Bone marrow (tissue), 2 donors: ENCODE results near the gene RGL1.

Source experiments
- DNase-seq, 2 donors: peaks; one replicate each; lab custom pipeline; 2025; lab: John Stamatoyannopoulos, UW

The RGL1 gene

DNA sequence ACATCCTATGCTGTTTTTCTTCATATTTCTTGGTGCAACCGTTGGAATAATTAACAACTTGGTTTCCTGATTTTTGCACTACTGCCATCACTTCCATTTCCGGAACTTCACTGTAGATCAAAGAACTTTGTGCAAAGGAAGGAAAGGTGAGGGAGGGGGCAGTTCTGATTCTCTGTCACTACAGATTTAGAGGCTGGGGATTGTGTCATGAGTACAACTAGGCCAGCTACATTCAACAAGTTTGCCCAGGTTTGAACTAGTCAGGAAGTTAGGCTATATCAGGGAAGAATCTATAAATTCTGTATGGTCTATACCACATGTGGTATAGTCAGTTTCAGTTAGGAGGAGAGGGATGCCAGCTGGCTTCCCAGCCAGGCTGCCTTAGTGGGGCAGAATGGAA lies 84.2 kb downstream of the RGL1 start:
- DNase-seq: no peak

DNA sequence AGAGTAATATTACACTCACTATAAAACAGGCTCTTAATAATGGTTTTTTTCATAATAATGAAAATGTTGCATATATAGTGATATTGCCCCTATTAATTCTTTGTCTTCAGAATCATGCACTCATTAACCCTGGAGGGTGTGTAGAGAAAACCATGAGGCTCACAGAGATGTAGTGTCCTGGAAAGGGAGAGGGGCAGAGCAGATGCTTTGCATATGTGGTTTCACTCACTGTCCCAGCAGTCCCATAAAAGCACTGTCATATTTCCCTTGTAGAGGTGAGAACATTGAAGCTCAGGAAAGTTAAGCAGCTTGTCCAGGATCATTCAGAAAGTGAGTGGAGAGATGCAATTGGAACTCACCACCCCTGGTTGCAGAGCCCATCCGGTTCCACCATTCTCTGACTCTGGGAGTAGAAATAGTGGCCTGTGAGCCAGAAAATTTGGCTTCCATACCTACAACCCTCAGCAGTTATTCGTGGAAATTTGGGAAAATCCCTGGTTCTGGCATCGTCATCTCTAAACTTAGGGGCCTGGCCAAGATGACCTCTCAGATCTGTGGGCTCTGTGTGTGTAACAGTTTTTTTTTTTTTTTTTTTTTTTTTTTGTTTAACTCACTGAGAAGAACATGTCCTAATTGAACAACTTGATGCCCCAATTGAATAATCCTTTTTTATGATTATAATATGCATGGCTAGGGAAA lies 86.4 kb downstream of the RGL1 start:
- no peak for DNase-seq

DNA sequence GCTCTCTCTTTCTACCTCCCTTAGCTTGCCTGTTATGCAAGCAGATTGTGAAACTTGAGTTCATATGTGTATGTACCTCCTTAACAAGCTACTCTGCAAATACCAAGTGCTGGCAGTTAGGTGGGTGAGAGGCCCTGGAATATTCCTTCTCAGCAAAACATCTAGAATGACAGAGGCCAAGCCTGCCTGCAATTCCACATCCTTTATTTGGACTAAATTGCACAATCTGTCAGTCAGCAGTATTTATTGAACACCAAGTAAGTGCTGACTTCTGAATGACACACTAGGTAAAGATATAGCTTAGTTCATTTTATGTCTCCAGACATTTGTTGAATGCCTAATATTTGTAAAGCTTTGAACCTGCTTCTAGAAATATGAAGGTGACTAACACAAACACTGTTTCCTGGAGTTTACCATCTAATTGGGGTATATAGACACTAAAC lies 87.5 kb downstream of the RGL1 start:
- no peak for DNase-seq

DNA sequence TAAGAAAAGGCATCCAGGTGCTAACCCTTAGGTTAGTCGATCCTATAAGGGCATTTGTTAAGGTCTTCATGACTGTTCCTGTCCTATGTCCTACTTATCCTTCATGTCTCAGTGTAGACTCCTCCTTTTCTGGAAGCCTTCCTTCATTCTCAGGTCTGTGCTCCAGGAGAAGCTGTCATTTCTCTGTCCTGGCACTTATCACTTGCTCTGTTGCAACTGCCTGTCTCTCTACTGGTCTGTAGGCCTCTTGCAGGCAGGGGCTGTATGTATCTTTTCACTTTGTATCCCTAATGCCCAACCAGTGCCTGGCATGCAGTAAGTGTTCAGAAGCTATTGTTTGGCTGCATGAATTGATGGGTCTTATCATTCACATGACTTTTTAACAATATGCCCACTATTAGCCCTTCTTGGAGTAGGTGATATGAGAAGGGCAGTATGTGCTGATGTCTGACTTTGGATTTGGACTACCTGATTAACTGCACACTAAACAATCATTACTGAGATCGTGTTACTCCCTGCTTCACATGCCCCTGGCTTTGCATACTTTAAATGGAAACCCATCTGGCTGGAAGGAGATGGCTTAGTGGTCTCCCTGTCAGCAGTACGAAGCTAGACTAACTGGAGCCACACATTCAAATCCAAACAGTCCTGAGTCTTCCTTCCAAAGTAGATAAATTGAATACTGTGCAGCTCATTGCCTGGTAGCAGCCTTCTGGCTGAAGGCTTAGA lies 88.8 kb downstream of the RGL1 start:
- DNase-seq: no peak

DNA sequence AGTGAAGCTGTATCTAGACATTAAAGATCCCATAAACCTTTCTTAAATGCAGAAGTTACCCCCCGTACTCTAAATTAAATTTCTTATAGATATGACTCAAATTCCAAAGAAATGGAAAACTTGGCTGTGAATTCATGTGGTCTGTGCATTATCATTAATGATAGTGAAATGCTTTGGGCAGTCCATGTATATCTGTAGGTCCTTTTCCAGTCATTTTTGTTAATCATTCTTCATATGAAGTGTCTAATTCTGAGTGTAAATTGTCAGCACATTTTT lies 89.3 kb downstream of the RGL1 start:
- DNase-seq: no peak

DNA sequence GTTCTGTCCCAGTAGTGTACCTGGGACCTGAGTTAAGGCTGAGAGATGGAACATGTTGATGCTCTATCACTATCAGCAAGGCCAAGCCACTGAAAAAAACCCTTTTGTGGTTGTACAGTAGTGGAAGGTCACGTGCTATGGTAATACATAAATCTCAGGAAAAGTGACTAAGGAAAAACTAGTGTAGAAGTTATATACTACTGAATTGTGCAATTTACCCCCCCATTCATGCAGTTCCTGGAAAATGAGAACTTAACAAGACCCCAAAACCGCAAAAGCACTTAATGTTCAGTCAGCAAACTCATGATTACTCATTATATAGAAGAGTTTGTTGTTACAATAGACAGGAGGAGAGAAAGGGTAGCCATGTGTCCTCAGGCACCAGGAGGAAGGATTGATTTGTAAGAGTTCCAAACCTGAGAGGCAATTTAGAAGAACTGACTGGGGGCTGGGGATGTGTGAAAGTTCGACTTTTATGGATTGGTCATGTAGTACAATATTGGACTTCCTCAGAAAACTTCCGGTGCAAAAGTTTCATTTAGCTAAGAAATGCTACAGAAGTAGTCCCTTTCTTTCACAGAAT lies 91.6 kb downstream of the RGL1 start:
- peak in 1 of 2 donors; percentile 50 for DNase-seq

DNA sequence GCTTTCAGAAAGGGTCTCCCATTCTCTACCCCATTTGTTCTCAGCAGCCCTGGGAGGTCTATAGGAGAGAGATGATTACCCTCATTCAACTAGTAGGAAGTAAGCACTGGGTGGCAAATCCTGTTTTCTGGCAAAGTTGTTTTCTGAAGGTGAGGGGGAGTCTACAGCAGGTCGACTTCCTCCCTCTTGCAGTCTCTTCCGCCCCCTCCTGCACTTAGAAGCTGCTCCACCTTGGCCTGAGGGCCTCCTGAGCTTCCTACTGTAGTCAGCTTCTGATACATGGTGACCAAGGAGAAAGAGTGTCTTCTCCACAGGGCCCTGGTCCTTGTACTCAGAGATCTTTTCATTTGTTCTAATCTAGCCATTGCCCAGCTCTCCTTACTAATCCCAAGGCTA lies 93.1 kb downstream of the RGL1 start:
- no peak for DNase-seq

DNA sequence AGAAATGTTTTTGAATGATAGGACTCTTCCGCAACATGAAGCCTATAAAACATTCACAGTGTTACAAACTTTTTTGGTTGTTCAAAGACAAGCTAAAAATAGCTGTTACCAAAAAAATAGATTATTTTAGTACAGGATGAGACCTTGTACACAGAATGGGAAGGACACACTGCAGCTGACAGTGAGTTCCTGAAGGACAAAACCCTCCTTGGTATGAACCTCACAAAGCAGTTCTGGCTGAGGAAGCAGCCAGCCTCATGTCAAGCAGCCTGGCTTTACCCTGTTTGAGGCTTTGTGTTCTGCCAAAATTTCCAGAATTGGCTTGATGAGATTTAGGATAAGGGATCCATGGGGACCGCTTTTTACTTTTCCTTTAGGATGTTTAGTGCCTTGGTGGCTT lies 93.7 kb downstream of the RGL1 start:
- no peak for DNase-seq

DNA sequence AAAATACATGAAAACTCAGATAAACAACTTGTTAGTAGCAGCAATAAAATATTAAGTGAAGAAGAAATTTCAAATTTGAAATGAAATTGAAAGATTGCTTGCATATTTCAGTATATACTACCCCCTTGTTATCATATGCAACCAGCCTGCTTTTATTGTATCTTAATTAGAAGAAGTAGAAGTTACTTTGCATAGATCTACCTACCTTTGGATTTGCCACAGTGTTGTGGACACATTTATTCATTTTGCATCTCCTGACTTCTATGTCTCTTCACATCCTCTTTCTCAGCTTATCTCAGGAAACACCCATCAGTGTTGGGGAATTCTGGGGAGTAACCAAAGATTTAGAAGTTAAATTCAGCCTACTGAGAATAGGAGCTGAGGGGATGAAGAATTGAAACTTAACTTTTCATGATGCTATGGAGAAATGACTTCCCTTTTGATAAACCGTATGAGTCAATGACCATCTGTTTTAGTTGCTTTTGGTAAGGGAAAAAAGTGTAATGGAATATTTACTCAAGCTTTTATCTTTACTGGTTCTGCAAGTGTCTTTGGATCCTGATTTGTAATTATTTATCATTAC lies 96.9 kb downstream of the RGL1 start:
- no peak for DNase-seq

DNA sequence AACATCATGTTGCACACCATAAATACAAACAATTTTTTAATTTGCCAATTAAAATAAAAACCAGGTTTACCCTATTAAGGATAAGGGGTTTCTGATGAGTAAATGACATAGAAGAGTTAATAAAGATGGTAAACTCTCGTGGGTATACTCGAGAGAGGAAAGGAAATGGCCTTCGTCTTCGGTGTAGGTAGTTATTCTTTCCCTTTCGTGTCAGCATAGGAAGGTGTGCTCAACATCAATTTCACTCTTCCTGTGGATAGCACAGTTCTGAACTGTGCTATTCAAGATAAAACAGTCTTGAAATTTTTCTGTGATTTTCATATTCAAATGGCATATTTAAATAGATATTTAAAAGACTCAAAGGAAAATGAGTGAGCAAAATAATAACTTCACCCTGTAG lies 98.2 kb downstream of the RGL1 start:
- DNase-seq: no peak

DNA sequence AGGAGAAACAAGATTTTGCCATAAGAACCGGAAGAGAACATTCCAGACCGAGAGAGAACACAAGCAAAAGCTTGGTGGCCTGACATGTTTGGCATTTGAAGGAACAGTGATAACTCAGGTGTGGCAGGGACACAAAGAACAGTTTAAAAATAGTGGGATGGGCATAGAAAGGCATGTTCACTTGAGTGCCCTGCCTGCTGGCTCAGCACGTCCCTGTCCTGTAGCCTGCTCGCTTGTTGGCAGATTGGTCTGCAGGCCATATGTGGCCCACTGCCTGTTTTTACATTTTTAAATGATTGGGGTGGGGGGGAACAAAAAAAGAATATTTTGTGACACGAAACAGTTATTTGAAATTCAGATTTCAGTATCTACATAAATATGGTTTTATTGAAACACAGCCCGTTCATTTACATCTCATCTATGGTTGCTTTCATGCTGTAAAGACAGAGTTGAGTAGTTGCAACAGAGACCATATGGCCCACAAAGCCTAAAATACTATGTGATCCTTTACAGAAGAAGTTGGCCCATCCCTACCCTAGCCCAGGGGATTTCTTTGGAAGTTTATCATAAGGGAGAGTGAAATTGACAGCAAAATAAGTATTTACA lies 100.7 kb downstream of the RGL1 start:
- no peak for DNase-seq

DNA sequence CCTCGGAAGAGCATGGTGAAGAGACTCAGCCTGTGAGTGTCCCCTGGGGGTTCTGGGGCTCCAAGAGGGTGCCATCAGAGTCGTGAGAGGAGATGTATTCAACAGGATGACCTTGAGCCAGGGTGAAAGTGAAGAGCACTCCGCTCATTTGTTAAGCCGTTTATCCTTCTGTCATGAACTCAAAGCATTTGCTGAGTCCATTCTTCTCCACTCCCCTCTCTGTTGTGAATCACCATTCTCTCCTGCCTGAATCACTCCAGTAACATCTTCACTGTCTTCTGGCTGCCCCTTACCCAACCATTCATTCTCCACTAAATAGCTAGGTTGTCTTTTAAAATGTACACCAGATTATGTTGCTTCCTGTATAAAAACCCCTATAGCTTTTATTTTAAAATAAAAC lies 102.2 kb downstream of the RGL1 start:
- no peak for DNase-seq

DNA sequence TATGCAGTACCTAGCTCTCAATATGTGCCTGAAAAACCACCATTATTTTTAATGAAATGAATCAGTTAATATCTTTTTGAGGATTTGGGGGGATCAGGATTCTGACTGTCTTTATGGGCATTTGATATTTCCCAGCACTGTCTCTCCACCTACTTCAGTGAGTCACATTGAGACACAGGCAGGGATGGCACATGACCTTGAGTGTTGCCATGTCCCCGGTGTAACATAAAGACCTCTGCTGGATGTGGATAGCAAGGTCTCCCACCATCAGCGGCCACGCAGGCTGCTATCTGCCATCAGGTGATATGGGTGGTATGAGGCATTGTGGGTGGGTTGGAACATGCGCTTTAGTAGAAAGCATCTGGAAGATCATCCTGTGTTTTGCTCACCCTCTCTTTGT lies 103.2 kb downstream of the RGL1 start:
- DNase-seq: no peak

DNA sequence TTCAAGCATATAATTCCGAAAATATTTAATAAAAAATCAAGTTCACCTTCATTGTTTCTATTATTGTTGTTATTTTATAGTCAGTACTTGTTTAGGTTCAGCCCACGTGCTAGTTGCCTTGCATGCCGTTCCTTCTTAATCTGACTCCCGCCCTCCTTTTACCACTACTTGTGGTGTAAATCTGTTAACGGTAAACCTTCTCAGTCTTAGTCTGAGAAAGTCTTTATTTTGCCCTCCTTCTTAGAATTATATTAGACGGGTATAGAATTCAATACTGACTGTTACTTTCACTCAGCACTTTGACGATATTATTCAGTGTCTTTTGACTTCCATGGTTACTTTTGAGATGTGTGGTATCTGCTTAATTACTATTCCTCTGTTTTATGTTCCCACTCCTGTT lies 104.8 kb downstream of the RGL1 start:
- DNase-seq: no peak

DNA sequence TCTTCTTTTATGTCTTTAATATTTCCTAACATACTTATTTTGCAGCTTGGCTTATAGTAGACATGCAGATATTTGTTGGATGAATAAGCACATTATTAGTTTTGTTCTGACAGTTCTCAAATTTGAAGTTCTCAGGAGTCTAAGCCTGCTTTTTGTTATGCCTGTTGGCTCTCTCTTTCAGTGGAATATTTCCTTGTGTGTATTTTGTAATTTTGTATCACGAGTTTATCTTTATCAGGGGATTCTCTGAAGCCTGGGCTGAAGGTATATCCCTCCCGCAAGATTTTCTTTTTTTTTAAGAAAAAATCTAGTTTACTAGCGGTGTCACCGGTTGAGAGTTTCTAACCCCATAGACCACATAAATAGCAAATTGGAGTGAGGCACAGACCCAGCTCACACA lies 105.9 kb downstream of the RGL1 start:
- DNase-seq: no peak

DNA sequence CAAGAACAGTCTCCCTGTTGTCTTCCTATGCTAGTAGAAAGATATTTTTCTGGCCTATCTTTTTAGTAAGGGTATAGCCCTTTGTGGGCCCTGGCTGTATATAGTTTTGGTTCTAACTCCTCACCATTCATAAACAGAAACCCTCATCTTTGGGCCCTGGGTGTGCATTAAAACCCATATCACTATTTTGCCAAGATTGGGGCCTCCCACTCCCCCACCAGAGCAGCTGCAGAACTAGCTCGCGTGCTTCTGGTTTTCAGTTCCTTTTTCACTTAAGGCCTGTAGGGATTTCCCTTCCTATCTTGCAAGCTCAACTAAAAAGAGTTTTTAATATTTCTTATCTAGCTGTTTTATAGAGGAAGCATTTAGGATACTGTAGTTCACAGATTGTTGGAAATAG lies 106.4 kb downstream of the RGL1 start:
- DNase-seq: peak in 1 of 2 donors; percentile 5

DNA sequence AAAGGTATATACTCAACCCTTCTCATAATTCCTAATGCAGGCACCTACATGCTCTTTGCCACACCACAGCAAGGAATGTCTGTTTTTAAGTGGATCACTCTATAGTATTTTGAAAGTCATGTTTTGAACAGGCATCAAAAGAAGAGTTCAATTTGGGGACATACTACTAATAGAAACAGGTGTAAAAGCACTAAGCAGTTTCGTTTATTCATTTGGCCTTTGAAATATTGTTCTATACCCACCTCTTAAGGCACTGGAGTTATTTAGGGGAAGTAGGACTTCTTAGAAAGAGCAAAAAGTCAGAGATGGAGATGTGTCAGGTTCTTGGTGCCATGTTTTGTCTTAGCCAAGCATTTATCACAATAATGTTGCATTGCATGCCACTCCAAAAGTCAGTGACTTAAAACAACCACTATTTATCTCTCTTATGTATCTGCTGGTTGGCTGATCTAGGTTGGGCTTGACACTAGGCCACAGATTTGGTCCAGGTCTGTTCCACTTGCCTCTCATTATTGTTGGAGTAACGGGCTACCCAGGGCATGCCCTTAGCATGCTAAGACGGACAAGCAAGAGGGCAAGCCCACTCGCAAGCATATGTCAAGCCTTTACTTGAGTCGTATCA lies 107.5 kb downstream of the RGL1 start:
- DNase-seq: no peak

DNA sequence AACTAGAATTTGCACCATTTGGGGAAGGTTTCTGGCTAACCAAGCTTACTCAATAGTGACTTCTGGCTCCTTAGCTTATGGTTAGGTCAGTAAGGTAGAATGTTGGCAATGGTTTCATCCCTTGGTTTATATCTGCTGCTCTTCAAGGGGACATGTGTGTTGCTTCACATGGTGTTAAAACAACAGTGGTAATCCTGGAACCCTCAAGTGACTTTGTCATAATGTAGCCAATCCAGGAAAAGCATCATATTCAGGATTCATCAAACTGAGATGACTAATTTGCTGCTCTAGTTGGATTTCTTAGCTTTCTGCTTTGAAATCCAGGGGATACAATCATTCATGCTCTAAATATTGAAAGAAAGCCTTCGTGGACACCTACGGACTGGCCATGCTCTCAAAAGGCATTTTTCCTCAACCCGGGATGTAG lies 108.7 kb downstream of the RGL1 start:
- DNase-seq: no peak

DNA sequence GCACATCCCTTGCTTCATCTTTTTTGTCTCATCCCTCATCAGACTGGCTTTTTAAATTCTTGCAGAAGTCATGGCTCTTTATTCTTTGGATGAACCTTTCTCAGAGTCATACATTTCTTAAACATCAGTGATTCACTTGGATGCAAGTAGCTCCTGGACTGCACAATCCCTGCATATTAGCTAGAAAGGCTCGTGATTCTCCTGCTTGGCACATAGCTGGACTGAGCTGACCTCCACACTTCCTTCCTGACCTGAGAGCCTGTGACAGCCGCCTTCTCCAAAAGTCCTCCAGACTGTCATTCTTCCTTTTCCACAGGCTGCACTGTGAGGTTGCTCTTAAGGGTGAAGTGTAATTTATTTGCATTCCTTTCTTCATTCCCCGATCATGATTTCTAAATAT lies 109.4 kb downstream of the RGL1 start:
- no peak for DNase-seq

DNA sequence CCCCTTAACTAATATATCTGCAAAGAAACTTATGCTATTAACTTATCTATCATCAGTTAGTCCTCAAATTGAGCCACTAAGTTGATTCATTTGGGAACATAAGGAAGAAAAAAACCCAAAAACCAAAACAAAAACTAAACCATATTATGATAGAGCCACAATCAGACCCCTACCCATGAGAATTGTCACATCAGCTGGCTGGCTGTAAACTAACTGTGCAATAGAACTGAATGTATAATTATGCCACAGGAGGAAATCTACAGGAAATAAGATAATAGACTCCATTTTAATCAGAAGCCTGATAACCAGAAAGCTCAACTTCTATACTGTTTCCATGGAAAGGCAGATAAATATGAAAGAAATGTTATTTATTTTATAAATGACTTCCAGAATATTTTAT lies 110.0 kb downstream of the RGL1 start:
- DNase-seq: no peak

DNA sequence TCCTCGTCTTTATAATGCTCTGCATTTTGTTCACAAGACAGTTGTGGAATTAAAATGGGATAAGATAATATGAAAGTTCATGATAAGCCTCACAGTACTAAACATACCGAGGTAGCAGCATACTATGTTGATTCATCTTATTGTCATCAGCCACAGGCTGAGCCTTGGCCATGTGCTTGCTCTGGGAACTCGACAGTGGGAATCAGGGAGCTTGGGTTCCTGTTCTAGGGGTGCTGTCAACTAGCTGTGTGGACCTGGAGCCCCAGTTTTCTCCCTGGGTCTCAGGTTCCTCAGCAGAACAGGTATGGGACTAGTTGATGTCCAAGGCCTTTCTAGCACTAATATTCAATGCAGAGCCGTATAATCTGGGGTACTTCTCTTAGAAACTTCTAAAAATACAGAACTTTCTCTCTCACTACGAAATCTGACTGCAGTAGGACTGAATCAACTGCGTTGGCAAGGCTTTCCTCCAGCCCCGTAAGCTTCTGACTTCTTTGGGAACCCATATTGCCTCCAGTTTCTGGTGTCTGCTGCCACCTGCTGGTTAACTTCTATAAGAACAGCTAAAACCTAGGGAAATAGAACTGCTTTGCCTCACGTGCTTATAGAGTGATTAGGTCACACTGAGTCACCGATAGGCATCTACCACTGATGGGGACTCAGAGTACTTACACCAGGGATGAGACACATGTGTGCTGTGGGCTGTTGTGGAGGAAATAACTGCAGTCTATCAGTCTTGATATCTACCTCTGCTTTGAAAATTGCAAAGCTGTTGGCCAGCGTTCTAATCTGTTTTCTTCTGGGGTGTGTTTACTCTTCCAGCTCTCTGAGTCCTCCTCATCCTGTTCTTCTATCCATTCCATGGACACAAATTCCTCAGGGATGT lies 110.9 kb downstream of the RGL1 start:
- peak in 1 of 2 donors; percentile 75 for DNase-seq
